Activated T-cell treated with anti-CD3 and anti-CD28 coated beads for 1 hour (primary cell): ENCODE results near the gene UGT8.

Experiments used
- DNase-seq: peaks from one replicate; pipeline ENCODE4 v3.0.0-alpha.2; 2020; ENCODE audit warnings: low read depth

The UGT8 gene

GRCh38 chr4:114691865-114692264, 93.3 kb downstream of the UGT8 start:
- DNase-seq: no peak

- no peak for DNase-seq
These were observed 94.4 kb downstream of the UGT8 start for GRCh38 chr4:114692958-114693357.

DNA sequence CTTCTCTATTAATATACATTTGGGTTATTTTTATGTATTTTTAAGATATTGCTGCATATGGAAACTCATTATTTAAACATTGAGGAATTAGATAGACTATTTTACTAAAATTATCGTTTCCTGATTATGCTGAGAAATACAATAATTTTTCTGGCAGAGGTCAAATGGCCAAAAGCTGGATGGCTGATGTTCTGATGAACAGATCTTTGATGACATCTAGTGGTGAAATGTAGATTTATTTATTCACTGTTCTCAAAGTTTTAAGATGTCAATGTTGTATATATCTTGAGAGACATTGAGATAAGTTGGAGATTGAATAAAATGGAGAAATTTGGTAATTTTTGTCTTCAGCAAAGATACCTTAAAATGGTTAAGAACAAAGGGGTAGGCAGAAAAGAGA, 96.2 kb downstream of the UGT8 start:
- no peak for DNase-seq

DNA sequence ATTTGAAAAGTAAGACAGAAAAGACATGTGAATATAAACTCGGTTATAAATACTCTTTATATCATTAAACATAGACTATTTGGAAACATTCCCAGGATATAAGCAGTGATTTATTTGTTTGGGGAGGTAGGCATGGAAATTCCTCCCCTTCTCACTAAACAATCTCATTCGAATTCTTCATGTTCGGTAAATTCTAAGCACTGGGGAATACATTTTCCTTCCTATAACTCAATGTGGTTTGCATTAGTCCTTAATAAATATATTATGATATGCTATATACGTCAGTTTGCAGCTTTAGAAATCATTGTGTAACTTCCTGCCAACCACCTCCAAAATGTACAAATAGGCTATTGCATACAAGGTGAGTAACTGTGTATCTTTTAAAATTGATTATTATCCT, 99.6 kb downstream of the UGT8 start:
- no peak for DNase-seq

- DNase-seq: no peak
These were observed 102.9 kb downstream of the UGT8 start for GRCh38 chr4:114701491-114701890.

- DNase-seq: no peak
These were observed 118.8 kb downstream of the UGT8 start for GRCh38 chr4:114717432-114717831.

- DNase-seq: no peak
These were observed 126.5 kb downstream of the UGT8 start for GRCh38 chr4:114725066-114725465.

- DNase-seq: no peak
These were observed 128.9 kb downstream of the UGT8 start for GRCh38 chr4:114727461-114727860.
